Testis (tissue), 2 donors: ENCODE data around the gene TIAM1.

Experiments used
- POLR2A ChIP-seq: fragments of 450-650 bp; IDR thresholded peaks from one replicate; pipeline ENCODE4 v1.6.1; 2017; ENCODE audit warnings: antibody characterized with exemption, mild to moderate bottlenecking, moderate library complexity
- TF ChIP-seq, protein P1 (sequence below), 3 experiments: fragments of 450-650 bp in 2 of 3; fragments of 200-600 bp in 1 of 3; sonication (generic) in 1 of 3; IDR thresholded peaks; one replicate each; pipeline ENCODE4 v1.5.1; 2016 to 2019; ENCODE audit warnings: antibody characterized with exemption in 3 of 3, mild to moderate bottlenecking in 2 of 3, moderate library complexity in 1 of 3

DNA sequence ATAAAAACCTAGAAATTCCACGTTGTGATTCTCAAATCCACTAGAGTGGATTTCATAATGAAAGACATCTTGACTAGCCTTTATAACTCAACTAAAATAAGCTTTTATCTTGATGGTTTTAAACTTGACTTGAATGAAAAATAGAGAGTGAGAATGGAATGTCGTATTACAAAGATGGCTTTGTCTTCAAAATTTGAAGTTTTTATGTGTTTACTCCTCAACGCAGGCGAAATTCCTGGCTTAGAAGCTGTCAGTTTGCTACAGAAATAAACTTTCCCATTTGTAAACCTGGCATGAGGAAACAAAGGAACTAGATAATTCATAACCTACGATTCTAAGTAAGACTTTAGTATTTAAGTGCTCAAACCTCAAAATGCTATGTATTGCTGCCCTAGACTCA is 215.8 kb downstream of the TIAM1 start:
- TF ChIP-seq POLR2A, result no peak
- TF ChIP-seq, protein P1, sequence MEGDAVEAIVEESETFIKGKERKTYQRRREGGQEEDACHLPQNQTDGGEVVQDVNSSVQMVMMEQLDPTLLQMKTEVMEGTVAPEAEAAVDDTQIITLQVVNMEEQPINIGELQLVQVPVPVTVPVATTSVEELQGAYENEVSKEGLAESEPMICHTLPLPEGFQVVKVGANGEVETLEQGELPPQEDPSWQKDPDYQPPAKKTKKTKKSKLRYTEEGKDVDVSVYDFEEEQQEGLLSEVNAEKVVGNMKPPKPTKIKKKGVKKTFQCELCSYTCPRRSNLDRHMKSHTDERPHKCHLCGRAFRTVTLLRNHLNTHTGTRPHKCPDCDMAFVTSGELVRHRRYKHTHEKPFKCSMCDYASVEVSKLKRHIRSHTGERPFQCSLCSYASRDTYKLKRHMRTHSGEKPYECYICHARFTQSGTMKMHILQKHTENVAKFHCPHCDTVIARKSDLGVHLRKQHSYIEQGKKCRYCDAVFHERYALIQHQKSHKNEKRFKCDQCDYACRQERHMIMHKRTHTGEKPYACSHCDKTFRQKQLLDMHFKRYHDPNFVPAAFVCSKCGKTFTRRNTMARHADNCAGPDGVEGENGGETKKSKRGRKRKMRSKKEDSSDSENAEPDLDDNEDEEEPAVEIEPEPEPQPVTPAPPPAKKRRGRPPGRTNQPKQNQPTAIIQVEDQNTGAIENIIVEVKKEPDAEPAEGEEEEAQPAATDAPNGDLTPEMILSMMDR (IDR thresholded peaks at IDR 0.05), result no peak
